Purkinje cell (primary cell): Measurements from ENCODE around the gene TUBA3C. TPM values are rescaled to one million over a fixed set of nuclear protein-coding genes. Genes with fewer than 3 reads are reported as not detected.

ENCODE experiments used
- polyA plus RNA-seq: library from polyadenylated mRNA; unstranded; fragments of >200 nt; fragmentation: Nextera tagmentation; gene quantifications from 2 replicates; pipeline ENCODE4 v1.2.1, GENCODE V29; 2014

TUBA3C gene
- not detected in 2 replicates for polyA plus RNA-seq

GRCh38 chr13:19181621-19182485 lies at the start of gene TUBA3C:
TSS of gene TUBA3C (minus strand) at chr13:19181824. CDS start at chr13:19181747, 77 bp downstream.

